MG63 (cell line): ENCODE measurements around the gene STK4. TPM values are rescaled to one million over a fixed set of nuclear protein-coding genes. Genes with fewer than 3 reads are reported as not detected.

Experiments used
- DNase-seq: peaks from one replicate; pipeline ENCODE4 v3.0.0-alpha.2; 2020
- H3K27me3 ChIP-seq: fragments of 250-450 bp; sonication (Bioruptor Pico); 2 replicates; pipeline ENCODE4 v1.5.1; 2020; ENCODE audit warnings: mild to moderate bottlenecking, moderate library complexity
- H3K36me3 ChIP-seq: fragments of 250-450 bp; sonication (Bioruptor Pico); 2 replicates; pipeline ENCODE4 v1.5.1; 2020; ENCODE audit warnings: mild to moderate bottlenecking, moderate library complexity
- H3K4me3 ChIP-seq: fragments of 250-450 bp; sonication (Bioruptor Pico); 2 replicates; pipeline ENCODE4 v1.5.1; 2020; ENCODE audit warnings: mild to moderate bottlenecking, moderate library complexity
- H3K9me3 ChIP-seq: fragments of 250-450 bp; sonication (Bioruptor Pico); 2 replicates; pipeline ENCODE4 v1.5.1; 2020; ENCODE audit warnings: mild to moderate bottlenecking, moderate library complexity
- total RNA-seq: library from RNA; depleted of rRNA; stranded (reverse); fragments of >200 nt; shearing (Covaris generic); gene quantifications from 2 replicates; pipeline ENCODE4 v1.2.3, GENCODE V29; 2014; ENCODE audit warnings: low replicate concordance

Gene STK4
- total RNA-seq, 1 experiment from 2014 or later = 9.8 TPM

DNA sequence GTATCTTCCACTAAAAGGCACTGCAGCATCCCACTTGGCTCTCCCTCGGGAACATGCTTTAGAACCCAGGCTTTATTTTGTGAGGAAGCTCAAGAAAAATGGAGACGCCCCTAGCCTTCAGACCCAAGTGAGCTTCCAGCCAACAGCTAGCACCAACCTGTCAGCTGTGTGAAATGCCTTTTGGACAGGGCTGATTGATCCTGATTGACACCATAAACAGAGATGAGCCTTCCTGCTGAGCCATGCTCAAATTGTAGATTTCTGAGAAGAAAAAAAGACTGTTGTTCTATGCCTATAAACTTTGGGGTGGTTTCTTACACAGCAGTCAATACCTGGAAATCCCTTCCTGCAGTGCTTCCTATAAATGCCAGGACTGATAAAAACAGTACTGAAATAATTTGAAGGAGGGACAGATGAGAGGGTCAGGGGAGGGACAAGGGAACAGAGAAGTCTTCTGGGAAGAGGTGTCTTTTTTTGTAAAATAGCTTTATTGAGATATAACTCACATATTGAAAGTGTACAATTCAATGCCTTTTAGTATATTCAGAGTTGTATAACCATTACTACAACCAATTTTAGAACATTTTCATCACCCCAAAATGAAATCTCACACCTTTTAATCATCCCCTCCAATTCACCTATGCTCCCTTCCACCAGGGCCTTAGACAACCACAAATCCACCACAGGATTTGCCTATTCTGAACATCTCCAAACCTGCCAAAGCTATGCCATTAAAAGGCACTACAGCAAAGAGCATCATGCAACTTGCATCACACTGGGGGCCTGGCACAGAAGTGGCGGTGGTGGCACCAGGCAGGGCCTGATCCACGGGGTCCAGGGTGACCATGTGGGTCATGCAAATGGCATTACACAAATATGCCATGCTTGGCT lies 2.7 kb upstream of the STK4 start:
- H3K4me3 ChIP-seq = no peak overlapping the region
- no peaks in the 10 kb centered on the region for H3K9me3 ChIP-seq
- peaks cover 5% of the 10 kb centered on the region for H3K36me3 ChIP-seq
- DNase-seq = no peak
- no peaks in the 10 kb centered on the region for H3K27me3 ChIP-seq

DNA sequence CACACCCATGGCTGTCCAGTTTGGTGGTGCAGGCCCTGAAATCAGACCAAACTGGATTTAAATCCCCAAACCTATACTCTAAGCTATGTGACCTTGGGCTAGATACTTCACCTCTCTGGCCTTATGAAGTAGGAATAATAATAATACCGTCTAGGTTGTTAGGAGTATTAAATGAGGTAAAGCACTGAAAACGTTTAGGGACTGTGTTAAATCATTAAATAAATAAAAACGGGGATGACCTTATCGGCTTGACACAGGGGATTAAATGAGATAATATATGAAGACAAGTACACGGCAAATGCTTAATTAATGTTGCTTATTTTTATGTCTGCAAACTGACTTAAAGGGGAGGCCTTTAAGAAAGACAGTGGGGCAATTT lies 672 bp upstream of the STK4 start:
- peak overlapping the region; percentile 93 for H3K4me3 ChIP-seq
- DNase-seq = no peak
- no peaks in the 10 kb centered on the region for H3K9me3 ChIP-seq
- peaks cover 2% of the 10 kb centered on the region for H3K36me3 ChIP-seq
- no peaks in the 10 kb centered on the region for H3K27me3 ChIP-seq

DNA sequence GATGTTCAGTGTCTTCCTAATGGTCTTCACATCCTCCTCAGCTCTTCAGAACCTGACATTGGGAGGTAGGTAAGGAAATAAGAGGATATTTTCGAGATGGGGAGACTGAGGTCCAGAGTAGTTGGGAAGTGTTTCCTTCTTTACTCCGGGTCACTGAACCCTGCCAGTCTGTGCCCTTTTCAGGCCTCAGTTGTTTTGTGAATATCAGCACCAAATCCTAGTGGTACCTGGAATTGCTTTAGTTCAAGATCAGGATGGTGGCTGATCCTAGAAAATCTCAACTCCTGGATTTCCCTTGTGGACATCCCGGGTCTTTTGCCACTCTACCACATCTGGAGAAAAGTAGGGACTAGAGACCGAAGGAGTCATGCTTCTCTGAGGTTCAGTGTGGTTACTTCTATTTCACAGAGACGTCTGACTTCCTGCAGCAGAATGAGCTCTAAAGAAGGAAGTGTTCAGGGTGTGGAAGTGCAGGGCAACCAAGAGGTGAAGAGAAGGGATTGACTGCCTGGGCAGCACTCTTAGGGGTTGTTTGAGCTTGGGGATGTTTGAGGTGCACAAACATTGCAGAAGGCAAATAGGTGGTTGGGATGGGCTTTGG lies 995 bp downstream of the STK4 start:
- Histone ChIP-seq H3K27me3 (no peaks in the 10 kb centered on the region), H3K36me3 (peaks cover 8% of the 10 kb centered on the region), H3K4me3 (peak overlapping the region; percentile 93), H3K9me3 (no peaks in the 10 kb centered on the region)
- DNase-seq = no peak

DNA sequence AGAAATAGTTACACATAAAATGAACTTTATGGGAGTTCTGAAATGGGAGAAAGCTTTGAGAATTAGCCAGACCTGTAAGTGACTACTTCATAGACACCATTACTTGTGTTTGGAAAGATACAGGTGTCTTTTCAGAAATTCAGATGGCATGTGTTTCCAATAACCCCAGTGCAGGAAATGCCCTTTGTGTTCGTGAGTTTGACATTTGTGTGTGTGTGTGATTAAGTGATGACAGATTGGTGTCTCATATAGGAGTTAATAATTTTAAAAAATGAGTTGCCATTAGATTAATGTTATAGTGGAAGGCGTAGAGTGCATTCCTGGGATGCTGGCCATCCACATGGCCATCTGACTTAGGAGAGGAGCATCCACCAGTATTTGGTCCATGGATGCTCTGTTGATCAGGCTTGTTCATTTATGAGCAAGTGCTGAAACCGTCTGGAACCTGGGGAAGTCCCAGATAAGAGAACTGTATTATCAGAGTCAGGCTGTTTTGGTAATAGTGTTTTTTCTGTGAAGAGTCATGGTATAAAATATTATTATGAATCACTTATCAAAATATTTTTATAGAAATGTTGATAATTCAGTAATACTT lies 3.1 kb downstream of the STK4 start:
- no peaks in the 10 kb centered on the region for H3K27me3 ChIP-seq
- H3K36me3 ChIP-seq = peaks cover 25% of the 10 kb centered on the region
- DNase-seq = no peak
- H3K9me3 ChIP-seq = no peaks in the 10 kb centered on the region
- no peak overlapping the region for H3K4me3 ChIP-seq

- peaks cover 34% of the 10 kb centered on the region for H3K36me3 ChIP-seq
- no peak for DNase-seq
- H3K4me3 ChIP-seq = no peak overlapping the region
- H3K9me3 ChIP-seq = no peaks in the 10 kb centered on the region
- H3K27me3 ChIP-seq = no peaks in the 10 kb centered on the region
Measured at GRCh38 chr20:44970243-44970757, 4.0 kb downstream of the STK4 start.

DNA sequence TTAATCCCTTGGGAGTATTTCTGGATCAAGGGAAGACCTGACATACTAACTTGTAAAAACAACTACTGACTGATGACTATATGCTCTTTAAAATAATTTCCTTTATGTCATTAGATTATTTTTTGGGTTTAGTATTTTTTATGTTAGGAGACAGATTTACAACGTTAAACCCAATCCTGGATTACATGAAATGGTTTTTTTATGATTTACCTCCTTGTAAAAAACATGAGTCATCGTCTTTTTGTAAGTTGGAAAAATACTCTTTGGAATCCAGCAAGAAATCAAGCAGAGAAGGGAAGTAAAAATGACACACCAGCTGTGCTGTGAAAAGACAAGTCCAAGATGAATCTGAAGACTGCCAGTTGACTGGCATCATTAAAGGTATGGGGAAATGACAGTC lies 6.7 kb downstream of the STK4 start:
- H3K4me3 ChIP-seq = no peak overlapping the region
- no peak for DNase-seq
- no peaks in the 10 kb centered on the region for H3K9me3 ChIP-seq
- peaks cover 46% of the 10 kb centered on the region for H3K36me3 ChIP-seq
- no peaks in the 10 kb centered on the region for H3K27me3 ChIP-seq

DNA sequence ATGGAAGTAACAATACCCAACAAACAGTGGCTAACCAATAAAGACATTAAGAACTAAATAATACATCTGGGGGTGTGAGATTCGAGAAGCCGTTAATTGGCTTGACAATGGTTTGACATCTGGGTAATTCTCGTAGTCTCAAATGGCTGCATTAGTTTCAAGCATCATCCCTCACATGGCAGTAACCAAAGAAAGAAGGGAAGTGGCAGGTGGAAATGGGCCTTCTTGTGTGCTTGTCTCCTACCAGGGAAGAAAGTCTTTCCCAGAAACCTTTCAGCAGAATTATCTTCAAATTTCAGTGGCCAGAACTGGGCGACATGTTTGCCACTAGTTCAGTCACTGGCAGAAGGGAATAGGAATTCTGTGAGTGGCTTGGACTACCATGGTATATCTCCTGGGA lies 10.4 kb downstream of the STK4 start:
- no peaks in the 10 kb centered on the region for H3K27me3 ChIP-seq
- H3K9me3 ChIP-seq = no peaks in the 10 kb centered on the region
- H3K4me3 ChIP-seq = no peak overlapping the region
- H3K36me3 ChIP-seq = peaks cover 65% of the 10 kb centered on the region
- DNase-seq = no peak

DNA sequence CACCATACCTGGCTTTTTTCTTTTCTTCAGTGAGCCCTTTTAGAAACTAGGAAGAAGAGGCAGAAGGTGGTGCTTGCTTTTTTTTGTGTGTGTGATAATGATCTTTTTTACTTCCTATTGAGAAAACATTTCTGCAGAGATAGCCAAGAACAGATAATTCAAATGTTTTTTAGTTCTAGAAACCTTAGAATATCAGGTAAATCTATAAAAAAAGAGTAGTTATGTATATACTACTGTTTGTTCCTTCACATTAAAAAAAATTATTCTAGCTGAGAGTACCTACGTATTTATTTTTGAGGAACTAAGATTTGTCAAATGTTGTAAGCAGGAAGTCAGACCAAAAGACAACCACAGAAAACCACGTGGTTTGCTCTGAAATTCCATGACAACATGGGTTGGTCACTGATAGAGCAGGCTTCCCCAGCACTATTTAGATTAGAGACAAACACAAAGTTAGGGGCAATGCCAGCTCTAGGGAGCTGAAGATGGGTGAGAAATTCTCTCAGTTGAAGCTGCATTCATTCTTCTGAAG lies 12.8 kb downstream of the STK4 start:
- H3K36me3 ChIP-seq = peaks cover 59% of the 10 kb centered on the region
- H3K9me3 ChIP-seq = no peaks in the 10 kb centered on the region
- H3K27me3 ChIP-seq = no peaks in the 10 kb centered on the region
- no peak overlapping the region for H3K4me3 ChIP-seq
- DNase-seq = no peak

DNA sequence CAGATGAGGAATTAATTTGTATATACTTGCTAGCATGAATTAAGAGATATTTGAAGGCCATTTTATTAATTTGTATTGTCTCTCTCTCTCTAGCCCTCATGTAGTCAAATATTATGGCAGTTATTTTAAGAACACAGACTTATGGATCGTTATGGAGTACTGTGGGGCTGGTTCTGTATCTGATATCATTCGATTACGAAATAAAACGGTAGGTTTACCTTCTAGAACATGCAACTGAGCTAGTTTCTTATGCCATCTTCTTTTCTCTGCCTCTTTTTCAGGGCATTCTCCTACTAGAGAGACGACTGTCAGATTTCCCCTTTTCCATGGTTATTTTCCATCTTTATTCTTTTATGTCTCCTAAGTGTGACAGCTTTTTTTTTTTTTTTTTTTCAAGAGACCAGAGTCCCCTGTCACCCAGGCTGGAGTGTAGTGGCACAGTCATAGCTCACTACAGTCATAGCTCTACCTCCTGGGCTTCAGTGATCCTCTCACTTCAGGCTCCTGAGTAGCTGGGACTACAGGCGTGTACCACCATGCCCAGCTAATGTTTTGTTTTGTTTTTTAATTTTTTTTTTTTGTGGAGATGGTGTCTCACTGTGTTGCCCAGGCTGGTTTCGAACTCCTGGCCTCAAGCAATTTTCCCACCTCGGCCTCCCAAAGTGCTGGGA lies 15.6 kb downstream of the STK4 start:
- Histone ChIP-seq H3K4me3 (no peak overlapping the region), H3K27me3 (no peaks in the 10 kb centered on the region), H3K36me3 (peaks cover 60% of the 10 kb centered on the region), H3K9me3 (no peaks in the 10 kb centered on the region)
- no peak for DNase-seq

- peaks cover 60% of the 10 kb centered on the region for H3K36me3 ChIP-seq
- no peak overlapping the region for H3K4me3 ChIP-seq
- H3K9me3 ChIP-seq = no peaks in the 10 kb centered on the region
- no peak for DNase-seq
- H3K27me3 ChIP-seq = no peaks in the 10 kb centered on the region
Measured at GRCh38 chr20:44983093-44983674, 16.9 kb downstream of the STK4 start.

GRCh38 chr20:44988631-44989171 lies 22.4 kb downstream of the STK4 start:
- H3K27me3 ChIP-seq = no peaks in the 10 kb centered on the region
- no peaks in the 10 kb centered on the region for H3K9me3 ChIP-seq
- DNase-seq = no peak
- H3K4me3 ChIP-seq = no peak overlapping the region
- peaks cover 36% of the 10 kb centered on the region for H3K36me3 ChIP-seq

DNA sequence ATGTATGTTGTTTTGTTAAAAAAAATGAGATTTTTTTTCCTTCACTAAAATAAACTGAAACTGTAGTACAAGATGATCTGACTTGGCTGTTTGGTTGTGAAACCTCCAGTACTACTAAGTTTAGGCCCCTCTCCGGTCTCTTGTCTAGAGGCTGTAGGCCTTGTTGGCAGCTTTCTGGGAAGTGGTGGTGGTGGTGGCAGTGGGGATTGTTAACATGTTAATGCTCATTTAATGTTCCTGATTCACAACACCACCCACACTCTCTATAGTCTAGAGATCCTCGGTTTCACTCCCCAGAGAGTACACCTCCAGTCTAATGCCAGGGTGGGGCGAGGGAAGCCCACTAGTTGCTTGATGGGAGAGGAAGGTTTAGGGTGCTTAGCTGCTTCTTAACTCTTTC lies 24.1 kb downstream of the STK4 start:
- Histone ChIP-seq H3K9me3 (no peaks in the 10 kb centered on the region), H3K27me3 (no peaks in the 10 kb centered on the region), H3K36me3 (peaks cover 33% of the 10 kb centered on the region), H3K4me3 (no peak overlapping the region)
- no peak for DNase-seq

- no peak overlapping the region for H3K4me3 ChIP-seq
- H3K9me3 ChIP-seq = no peaks in the 10 kb centered on the region
- peaks cover 33% of the 10 kb centered on the region for H3K36me3 ChIP-seq
- H3K27me3 ChIP-seq = no peaks in the 10 kb centered on the region
- DNase-seq = no peak
Measured at GRCh38 chr20:44990957-44991356, 24.6 kb downstream of the STK4 start.

DNA sequence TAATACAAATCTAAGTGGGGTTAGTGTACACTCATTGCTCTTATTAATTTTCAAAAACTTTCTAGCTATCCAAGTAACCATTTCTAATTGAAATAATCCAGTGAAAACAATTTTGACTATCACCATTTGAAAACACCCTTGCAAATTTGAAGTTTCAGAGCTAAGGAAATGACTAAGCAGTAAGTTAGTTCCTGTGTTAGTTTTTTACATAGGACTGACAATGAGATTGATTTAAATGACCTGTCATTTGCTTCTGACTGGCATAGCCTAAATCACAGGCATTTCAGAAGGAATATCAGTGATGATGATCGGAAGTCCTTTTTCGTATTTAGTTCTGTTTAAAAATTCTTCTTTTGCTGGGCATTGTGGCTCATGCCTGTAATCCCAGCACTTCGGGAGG lies 27.0 kb downstream of the STK4 start:
- Histone ChIP-seq H3K4me3 (no peak overlapping the region), H3K36me3 (peaks cover 38% of the 10 kb centered on the region), H3K27me3 (no peaks in the 10 kb centered on the region), H3K9me3 (no peaks in the 10 kb centered on the region)
- DNase-seq = no peak

GRCh38 chr20:44997171-44997570 lies 30.9 kb downstream of the STK4 start:
- H3K27me3 ChIP-seq = no peaks in the 10 kb centered on the region
- no peaks in the 10 kb centered on the region for H3K9me3 ChIP-seq
- no peak for DNase-seq
- no peak overlapping the region for H3K4me3 ChIP-seq
- peaks cover 59% of the 10 kb centered on the region for H3K36me3 ChIP-seq

- Histone ChIP-seq H3K27me3 (no peaks in the 10 kb centered on the region), H3K36me3 (peaks cover 59% of the 10 kb centered on the region), H3K4me3 (no peak overlapping the region), H3K9me3 (no peaks in the 10 kb centered on the region)
- no peak for DNase-seq
Measured at GRCh38 chr20:44997668-44998067, 31.4 kb downstream of the STK4 start.
